Endodermal cell (in vitro differentiated cells): ENCODE measurements around the gene FOXK2. TPM values are rescaled to one million over a fixed set of nuclear protein-coding genes. Genes with fewer than 3 reads are reported as not detected.
A peak's percentile ranks its signal among the peaks of the same experiment; 100 is the strongest.

Experiments
- DNase-seq: peaks from one replicate; pipeline ENCODE4 v3.0.0-alpha.2; 2017
- H3K27ac ChIP-seq: 2 replicates; pipeline ENCODE4 v1.5.1; 2013; ENCODE audit warnings: mild to moderate bottlenecking, low read depth, low read length, moderate library complexity
- H3K27me3 ChIP-seq: 2 replicates; pipeline ENCODE4 v1.6.1; 2013; ENCODE audit warnings: mild to moderate bottlenecking, low read length, moderate library complexity; ENCODE audit not compliant: insufficient read depth, control insufficient read depth, poor library complexity, severe bottlenecking
- H3K36me3 ChIP-seq: 2 replicates; pipeline ENCODE4 v1.7.0; 2013; ENCODE audit warnings: mild to moderate bottlenecking, low read length, moderate library complexity; ENCODE audit not compliant: control insufficient read depth, insufficient read depth
- H3K4me1 ChIP-seq: one replicate; pipeline ENCODE4 v1.7.0; 2013; ENCODE audit warnings: low read length; ENCODE audit not compliant: control insufficient read depth, insufficient read depth
- H3K4me3 ChIP-seq: 2 replicates; pipeline ENCODE4 v1.5.1; 2013; ENCODE audit warnings: mild to moderate bottlenecking, low read length, moderate library complexity
- H3K9ac ChIP-seq: 2 replicates; pipeline ENCODE4 v1.6.1; 2013; ENCODE audit warnings: mild to moderate bottlenecking, low read length, moderate library complexity; ENCODE audit not compliant: poor library complexity, severe bottlenecking; ENCODE audit errors: extremely low read depth
- H3K9me3 ChIP-seq: 2 replicates; pipeline ENCODE4 v1.6.1; 2013; ENCODE audit warnings: mild to moderate bottlenecking, low read length, moderate library complexity; ENCODE audit not compliant: control insufficient read depth
- H3K27ac Mint-ChIP-seq: 2 replicates; pipeline ENCODE4 v1.8.0; 2020; ENCODE audit warnings: mixed read lengths
- H3K27me3 Mint-ChIP-seq: 2 replicates; pipeline ENCODE4 v1.8.0; 2021; ENCODE audit warnings: mild to moderate bottlenecking, mixed read lengths; ENCODE audit not compliant: insufficient read depth
- H3K36me3 Mint-ChIP-seq: 2 replicates; pipeline ENCODE4 v1.8.0; 2020; ENCODE audit warnings: low read depth, mixed read lengths
- H3K4me1 Mint-ChIP-seq: 2 replicates; pipeline ENCODE4 v1.8.0; 2020; ENCODE audit warnings: mixed read lengths
- H3K4me3 Mint-ChIP-seq: 2 replicates; pipeline ENCODE4 v1.8.0; 2020; ENCODE audit warnings: mild to moderate bottlenecking, moderate library complexity, mixed read lengths
- H3K9me3 Mint-ChIP-seq: 2 replicates; pipeline ENCODE4 v1.8.0; 2020; ENCODE audit warnings: mild to moderate bottlenecking, mixed read lengths
- CTCF ChIP-seq: fragments of 200-600 bp; sonication (generic); conservative IDR thresholded peaks from 2 replicates; pipeline ENCODE4 v1.5.0; 2021; ENCODE audit warnings: antibody characterized with exemption, mild to moderate bottlenecking
- WGBS, 2 experiments: methylation state at CpG; one replicate each; pipeline versions ENCODE4 v1.1.5 to v1.1.7; 2013; ENCODE audit warnings: missing lambda C conversion rate in 2 of 2, mixed read lengths in 1 of 2; ENCODE audit not compliant: insufficient coverage in 1 of 2, insufficient read length in 1 of 2; 5-methylcytosine and 5-hydroxymethylcytosine counted together
- total RNA-seq, 2 donors: library from RNA; stranded (reverse); fragmentation: NEBNext Ultra II Directional in 1 of 2; extraction: Animal tissue kit (Norgen Biotek cat#: 25700) in 1 of 2; gene quantifications; 2 replicates in 1 of 2; 3 replicates in 1 of 2; pipeline ENCODE4 v1.2.1, GENCODE V29; 2021

FOXK2 gene
- total RNA-seq, 2 donors from 2014 or later, result 67.2 to 68.1 TPM

- WGBS, 2 experiments, result 92% methylated on average over 12 to 23 of the region's 23 CpGs
- no peak overlapping the region for H3K27ac ChIP-seq
- no peak overlapping the region for H3K4me3 ChIP-seq
- Mint-ChIP-seq H3K27me3 (no peaks in the 10 kb centered on the region), H3K4me3 (no peak overlapping the region), H3K4me1 (no peaks in the 10 kb centered on the region), H3K9me3 (no peaks in the 10 kb centered on the region), H3K36me3 (peaks cover 70% of the 10 kb centered on the region), H3K27ac (no peak overlapping the region)
- H3K4me1 ChIP-seq, result no peaks in the 10 kb centered on the region
- no peaks in the 10 kb centered on the region for H3K9me3 ChIP-seq
- H3K27me3 ChIP-seq, result no peaks in the 10 kb centered on the region
- DNase-seq, result no peak
- peaks cover 78% of the 10 kb centered on the region for H3K36me3 ChIP-seq
- H3K9ac ChIP-seq, result no peak overlapping the region
- TF ChIP-seq CTCF, result no peak
Measured at GRCh38 chr17:82598256-82599119, 79.0 kb downstream of the FOXK2 start.

- H3K9me3 ChIP-seq, result no peaks in the 10 kb centered on the region
- no peak overlapping the region for H3K27ac ChIP-seq
- Mint-ChIP-seq H3K4me3 (no peak overlapping the region), H3K27ac (no peak overlapping the region), H3K4me1 (no peaks in the 10 kb centered on the region), H3K36me3 (peaks cover 75% of the 10 kb centered on the region), H3K9me3 (no peaks in the 10 kb centered on the region), H3K27me3 (no peaks in the 10 kb centered on the region)
- H3K4me3 ChIP-seq, result no peak overlapping the region
- DNase-seq, result no peak
- H3K36me3 ChIP-seq, result peaks cover 80% of the 10 kb centered on the region
- H3K9ac ChIP-seq, result no peak overlapping the region
- no peak for TF ChIP-seq CTCF
- no peaks in the 10 kb centered on the region for H3K27me3 ChIP-seq
- WGBS, 2 experiments, result 93 to 98% methylated on average over 22 to 26 of the region's 26 CpGs
- H3K4me1 ChIP-seq, result no peaks in the 10 kb centered on the region
Measured at GRCh38 chr17:82599674-82600661, 80.4 kb downstream of the FOXK2 start.

- H3K4me3 ChIP-seq, result no peak overlapping the region
- no peak overlapping the region for H3K27ac ChIP-seq
- WGBS, 2 experiments, result 96 to 99% methylated on average over 35 to 37 of the region's 37 CpGs
- no peak for TF ChIP-seq CTCF
- no peaks in the 10 kb centered on the region for H3K9me3 ChIP-seq
- no peaks in the 10 kb centered on the region for H3K27me3 Mint-ChIP-seq
- H3K27ac Mint-ChIP-seq, result peak overlapping the region; percentile 58
- no peak for DNase-seq
- no peaks in the 10 kb centered on the region for H3K4me1 ChIP-seq
- H3K9ac ChIP-seq, result no peak overlapping the region
- H3K9me3 Mint-ChIP-seq, result peaks cover 1% of the 10 kb centered on the region
- no peaks in the 10 kb centered on the region for H3K4me1 Mint-ChIP-seq
- no peak overlapping the region for H3K4me3 Mint-ChIP-seq
- no peaks in the 10 kb centered on the region for H3K27me3 ChIP-seq
- H3K36me3 ChIP-seq, result peaks cover 81% of the 10 kb centered on the region
- H3K36me3 Mint-ChIP-seq, result peaks cover 81% of the 10 kb centered on the region
Measured at GRCh38 chr17:82600731-82601446, 81.4 kb downstream of the FOXK2 start.
